Stimulated activated CD4-positive, alpha-beta T cell treated with anti-CD3 and anti-CD28 coated beads, Interleukin-12 subunit alpha, Interleukin-12 subunit beta, amount 100 ng/mL, for 48 hours (primary cell): ENCODE results near the gene G6PD.
"Not testable (repeated sequence)": the region's sequence is repeated elsewhere in the genome, so short reads cannot be mapped to it uniquely, and the experiment has no call there.

Experiments used
- DNase-seq, 3 donors: peaks; one replicate each; pipeline ENCODE4 v3.0.0-alpha.2; 2020; ENCODE audit warnings: low read depth in 2 of 3, low spot score in 1 of 3

G6PD gene

DNA sequence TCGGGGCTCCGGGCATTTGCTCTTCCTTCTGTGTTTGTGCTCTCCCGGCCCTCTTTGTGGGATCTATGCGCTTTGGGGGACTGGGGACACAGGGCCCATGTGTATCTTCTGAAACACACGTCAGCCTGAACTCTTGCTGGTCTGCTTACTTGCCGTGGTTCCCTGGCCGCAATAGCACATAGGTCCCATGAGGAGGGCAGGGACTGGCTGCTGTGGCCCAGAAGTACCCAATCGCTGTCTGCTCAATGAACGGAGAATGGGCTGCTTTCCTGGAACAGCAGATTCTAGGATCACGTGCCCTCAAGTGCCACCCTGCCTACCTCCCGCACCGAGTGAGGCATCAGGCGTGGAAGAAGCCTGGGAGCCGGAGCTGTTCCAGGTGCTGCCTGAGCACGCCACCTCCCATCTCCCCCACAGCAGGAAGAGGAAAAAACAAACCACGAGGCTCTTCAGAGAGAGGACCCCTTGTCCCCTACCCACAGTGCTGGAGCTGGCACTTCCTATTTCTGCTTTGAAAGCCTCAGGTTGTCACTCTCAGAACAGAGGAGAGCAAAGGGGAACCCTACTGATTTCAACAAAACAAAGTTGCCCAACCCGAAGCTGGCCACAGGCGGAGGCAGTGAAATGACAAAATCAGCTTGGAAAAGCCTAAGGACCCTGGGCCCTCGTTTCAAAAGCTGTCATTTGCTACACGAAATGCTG, 3.8 kb downstream of the G6PD start:
- no peak for DNase-seq

DNA sequence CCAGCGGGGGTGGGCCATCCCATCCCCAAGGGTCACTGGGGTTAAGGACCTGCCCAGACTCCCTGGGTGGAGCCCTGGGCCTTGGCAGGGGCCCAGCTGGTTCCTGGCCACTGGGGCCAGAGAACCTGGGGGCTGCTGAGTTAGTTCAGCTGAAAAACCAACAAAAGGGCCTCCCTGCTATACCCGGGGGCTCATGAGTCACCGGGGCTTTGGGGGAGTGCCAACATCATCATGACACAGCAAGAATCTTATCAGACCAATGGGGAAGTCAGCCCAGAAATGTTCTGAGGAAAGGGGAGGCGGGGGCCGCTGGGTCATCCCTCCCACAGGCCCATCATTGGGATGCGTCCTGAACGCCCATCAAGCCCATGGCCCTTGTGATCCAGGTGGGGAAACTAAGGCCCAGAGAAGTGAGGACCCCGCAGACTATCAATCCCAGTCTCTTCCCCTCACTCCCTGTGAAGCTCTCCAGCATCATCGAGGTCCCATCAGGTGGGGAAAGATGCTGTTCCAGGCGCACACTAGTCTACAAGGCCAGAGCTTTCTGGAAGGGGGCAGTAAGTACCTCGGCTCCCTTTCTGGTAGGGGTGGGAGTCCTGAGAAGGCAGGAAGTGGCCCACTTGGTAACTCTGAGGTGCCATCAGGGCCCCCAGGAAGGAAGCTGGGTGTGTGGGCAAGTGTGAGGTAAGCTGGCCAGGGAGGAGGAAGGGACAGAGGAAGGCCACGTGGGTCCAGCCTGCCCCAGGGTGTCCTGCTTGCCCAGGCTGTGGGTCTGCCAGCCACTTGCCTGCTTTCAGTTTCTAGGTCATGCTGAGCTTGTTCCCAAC, 4.5 kb downstream of the G6PD start:
- no peak for DNase-seq

DNA sequence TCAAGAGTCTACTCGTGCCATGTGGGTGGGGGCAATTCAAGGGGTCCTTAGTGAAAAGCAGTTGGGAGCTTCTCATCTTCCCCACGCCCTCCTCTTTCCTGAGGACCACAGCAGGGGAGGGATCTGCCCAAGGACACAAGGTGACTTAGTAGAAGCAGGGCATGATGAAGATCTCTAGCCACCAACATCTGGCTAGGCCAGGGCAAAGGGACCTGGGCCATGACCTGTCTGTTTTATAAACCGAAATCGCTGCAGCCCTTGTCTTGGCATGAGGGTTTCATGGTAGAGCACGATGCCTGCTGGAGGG, 5.1 kb downstream of the G6PD start:
- DNase-seq, result no peak

DNA sequence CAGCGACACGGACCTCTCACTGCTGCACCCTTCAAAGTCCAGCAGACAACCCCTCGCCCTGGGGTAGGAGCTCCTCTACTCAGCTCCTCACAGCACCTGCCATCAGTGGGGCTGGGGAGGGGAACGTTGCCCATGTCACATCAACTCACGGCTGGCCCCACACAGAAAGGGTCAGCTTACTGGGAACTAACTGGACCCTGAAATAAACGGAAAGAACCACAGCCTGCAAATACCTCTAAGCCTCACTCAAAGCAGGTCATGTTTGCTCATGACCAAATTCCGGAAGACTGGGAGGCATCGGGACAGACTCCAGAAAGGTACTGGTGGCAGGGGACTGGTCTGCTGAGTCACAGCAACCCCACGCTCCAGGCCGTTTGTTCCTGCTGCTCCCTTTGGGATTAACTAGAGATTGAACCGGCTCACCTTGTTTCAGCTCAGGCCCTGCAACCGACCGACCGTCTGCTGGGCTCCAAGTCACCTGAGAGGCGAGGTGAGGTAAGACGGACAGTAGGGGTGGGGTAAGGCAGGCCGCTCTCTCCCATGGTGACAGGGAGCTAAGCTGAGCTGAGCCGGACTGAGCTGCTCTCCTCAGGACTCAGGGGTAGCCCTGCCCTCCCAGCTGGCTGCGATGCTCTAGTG, 5.6 kb downstream of the G6PD start:
- DNase-seq, result no peak

DNA sequence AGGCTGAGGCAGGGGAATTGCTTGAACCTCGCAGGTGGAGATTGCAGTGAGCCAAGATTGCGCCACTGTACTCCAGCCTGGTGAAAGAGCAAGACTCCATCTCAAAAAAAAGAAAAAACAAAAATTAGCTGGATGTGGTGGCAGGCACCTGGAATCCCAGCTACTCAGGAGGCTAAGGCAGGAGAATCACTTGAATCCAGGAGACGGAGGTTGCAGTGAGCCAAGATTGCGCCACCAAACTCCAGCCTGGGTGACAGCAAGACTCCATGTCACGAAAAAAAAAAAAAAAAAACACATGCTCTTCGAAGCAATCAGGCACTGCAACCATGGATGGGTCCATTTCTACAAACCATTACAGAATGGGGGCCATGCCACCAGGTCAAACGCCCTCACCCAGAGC, 6.3 kb downstream of the G6PD start:
- DNase-seq, result not testable (repeated sequence)

DNA sequence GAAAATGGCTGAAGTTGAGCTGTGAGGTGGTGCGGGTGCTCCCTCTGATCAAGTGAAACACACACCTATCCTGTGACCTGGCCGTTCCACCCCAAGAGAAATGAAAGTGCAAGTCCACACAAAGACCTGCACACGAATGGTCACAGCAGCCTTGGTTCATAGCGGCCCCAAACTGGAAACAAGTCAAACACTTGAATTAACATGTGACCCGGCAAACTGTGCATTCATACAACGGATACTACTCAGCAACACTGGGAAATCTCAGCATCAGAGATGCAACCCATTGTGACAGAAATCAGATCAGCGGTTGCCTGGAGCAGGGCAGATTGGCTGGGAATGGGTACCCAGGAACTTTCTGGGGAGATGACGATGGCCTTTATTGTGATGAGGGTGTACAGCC, 7.6 kb downstream of the G6PD start:
- no peak for DNase-seq

DNA sequence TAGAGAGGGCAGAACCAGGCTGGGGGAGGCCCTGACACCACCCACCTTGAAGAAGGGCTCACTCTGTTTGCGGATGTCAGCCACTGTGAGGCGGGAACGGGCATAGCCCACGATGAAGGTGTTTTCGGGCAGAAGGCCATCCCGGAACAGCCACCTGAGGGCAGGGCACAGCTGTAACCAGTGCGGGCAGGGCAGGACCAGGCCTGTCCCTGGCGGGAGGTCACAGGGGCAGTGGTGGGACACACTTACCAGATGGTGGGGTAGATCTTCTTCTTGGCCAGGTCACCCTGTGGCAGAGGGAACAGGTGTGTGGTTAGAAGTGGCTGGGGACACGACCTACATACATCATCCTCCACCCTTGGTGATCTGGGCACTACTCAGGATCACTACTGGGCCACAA, 10.8 kb downstream of the G6PD start:
- no peak for DNase-seq

DNA sequence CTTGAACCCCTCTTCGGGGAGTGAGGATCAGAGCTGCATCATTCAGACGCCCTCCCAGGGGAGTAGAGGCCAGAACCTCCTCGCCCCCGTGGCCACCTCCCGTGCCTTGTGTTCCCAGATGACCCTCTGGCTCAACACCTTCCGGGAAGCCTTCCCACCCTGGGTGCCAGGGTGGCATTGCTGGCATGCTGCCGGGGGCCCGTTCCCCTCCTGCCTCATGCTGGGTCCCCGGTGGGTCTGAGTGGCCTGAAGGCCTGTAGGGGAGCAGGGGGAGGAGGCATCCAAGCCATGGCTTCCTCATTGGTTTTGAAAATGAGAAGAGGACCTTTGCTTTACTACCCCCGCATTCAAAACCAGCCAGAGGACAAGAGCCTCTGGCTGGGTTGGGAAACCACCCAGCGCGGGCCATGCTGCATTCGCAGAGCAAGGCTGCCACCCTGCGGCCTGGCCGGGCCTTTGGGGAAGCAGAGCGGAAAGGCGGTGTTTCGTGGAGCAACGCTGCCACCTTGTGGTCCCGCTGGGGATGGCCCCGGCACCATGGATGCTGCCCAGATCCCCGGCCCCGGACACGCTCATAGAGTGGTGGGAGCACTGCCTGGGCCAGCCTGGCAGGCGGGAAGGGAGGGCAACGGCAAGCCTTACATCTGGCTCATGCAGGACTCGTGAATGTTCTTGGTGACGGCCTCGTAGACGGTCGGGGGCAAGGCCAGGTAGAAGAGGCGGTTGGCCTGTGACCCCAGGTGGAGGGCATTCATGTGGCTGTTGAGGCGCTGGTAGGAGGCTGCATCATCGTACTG, 11.9 kb downstream of the G6PD start:
- DNase-seq, result peak; percentile 78 to 92 (median 78)

DNA sequence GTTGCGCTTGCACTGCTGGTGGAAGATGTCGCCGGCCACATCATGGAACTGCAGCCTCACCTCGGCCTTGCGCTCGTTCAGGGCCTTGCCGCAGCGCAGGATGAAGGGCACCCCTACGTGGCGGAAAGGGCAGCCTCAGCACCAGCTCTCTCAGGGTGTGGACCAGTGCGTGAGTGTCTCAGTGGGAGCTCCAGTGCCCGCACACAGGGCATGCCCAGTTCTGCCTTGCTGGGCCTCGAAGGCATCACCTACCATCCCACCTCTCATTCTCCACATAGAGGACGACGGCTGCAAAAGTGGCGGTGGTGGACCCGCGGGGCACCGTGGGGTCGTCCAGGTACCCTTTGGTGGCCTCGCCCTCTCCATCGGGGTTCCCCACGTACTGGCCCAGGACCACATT, 14.0 kb downstream of the G6PD start:
- DNase-seq, result no peak

DNA sequence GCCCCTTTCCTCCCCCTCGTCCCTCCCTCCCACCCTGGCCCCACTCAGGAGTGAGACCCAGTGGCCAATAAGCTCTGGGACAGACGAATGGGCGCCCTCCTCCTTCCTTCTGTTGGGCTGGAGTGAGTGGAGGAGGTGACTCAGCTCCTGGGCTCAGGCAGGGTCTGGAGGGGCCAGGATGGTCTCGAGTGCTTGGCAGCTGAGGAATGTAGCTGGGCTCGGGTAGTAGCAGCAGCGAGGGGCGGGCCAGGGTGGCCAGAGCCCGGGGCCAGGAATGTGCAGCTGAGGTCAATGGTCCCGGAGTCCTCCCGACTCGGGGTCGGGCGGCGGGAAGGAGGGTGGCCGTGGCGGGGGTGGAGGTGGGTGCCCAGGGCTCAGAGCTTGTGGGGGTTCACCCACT, 15.0 kb downstream of the G6PD start:
- no peak for DNase-seq

DNA sequence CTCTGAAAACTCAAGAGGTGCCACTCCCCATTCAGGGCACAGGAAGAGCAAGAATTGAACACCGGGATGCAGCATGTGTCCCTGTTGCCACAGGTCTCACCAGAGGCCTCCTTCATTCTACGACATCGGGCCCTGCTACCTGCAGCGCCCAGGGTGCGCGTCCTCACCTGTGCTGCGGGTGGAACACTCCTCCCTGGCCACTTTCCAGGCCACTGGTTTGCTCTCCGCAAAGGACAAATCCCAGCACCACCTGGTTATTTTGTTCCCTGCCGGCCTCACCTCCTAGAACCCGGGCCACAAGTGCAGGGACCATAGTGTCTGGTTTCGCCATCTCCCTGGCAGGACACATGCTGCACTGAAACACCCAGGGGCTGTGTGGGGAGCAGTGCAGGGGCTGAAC, 16.4 kb downstream of the G6PD start:
- no peak for DNase-seq

DNA sequence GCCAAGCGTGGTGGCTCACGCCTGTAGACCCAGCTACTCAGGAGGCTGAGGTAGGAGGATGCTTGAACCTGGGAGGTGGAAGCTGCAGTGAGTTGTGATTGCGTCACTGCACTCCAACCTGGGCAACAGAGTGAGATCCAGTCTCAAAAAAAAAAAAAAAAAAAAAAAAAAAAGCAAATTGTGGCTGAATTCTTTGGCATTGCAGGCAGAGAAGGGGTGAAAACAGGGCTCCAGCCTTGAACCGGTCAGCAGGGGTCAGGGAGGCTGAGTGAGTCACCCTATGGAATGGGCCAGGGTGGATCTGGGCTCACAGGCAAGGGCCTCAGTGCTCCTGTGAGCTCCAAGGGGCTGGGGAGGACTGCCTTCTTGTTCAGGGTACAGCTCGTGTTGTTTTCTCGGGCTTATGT, 17.4 kb downstream of the G6PD start:
- no peak for DNase-seq

DNA sequence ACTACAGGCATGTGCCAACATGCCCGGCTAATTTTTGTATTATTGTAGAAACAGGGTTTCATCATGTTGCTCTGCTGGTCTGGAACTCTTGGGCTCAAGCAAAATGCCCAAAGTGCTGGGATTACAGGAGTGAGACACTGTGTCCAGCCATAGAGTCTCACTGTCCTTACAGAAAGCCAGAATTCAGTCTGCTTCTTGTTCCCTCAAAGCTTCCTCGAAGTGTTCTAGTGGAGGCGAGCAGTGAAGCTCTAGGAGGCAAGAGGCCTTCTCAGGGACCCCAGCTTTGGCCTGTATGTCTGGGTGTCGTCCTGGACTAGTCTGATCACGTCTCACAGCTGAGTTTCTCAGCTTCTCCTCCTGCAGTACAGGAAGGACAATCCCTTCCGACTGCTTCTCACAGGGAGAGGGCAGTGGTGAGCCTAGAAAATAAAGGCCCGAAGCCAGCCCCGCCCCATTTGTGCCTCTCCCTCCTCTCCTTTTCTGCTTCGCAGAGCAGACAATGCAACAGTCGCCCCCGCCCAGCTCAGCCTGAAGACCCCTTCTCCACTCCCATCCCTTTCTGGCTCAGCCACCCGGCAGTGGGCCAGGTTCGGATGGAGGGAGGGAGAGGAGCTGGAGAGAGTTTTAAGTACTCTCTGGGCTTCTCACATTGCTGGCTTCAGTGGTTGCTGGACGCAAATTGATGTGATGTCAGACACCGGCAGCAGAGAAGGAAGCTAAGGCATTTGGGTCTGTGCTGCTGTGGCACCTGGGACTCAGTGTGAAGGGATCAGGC, 19.6 kb downstream of the G6PD start:
- peak in 2 of 3 donors; percentile 48 to 51 for DNase-seq

DNA sequence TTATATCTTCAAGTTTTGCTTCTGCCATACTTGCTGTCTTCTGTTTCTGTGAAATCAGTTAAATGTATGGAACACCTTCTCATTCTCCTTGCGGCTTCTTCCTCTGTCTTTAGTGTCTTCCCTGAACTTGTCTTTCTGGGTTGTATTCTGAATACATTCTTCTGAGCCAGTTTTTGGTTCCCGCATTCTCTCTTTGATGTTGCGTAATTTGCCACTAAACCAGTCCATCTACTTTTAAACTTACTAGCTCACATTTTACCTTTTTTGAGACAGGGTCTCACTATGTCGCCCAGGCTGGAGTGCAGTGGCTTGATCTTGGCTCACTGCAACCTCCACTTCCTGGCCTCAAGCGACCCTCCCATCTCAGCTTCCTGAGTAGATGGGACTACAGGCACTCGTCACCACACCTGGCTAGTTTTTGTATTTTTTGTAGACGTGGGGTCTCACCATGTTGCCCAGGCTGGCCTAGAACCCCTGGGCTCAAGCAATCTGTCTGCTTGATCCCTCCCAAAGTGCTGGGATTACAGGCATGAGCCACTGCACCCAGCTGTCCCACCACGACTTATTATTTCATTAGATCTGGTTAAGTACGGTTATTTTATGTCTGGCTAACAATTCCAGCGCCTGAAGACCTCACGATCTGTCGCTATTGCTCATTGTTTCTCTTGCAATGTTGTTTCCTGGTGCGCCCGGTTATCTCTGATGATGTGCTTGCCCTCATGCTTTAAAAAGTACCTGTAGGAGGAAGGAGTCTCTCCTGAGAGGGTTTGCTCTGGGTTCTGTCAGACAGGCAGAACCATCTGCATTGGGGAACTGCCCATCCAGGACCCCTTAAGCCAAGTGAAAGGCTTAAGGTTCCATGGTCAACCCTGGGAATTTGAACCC, 20.8 kb downstream of the G6PD start:
- no peak for DNase-seq

DNA sequence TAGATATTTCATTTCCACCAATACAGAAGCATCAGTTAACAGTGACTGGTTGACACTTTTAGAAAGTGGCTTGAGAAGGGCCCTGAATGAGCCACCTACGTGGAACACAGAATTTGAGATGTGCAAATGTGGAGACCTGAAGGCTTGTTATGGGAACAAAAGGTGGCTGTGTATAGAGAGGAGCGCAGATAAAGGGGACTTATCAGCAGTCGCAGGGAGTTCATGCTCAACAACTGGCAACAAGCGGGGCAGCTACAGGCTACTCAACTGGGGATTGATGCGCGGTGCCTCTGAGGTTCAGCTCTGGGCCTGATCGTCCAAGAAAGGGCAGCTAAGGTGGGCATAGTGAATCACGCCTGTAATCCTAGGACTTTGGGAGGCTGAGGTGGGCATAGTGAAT, 27.3 kb downstream of the G6PD start:
- no peak for DNase-seq

DNA sequence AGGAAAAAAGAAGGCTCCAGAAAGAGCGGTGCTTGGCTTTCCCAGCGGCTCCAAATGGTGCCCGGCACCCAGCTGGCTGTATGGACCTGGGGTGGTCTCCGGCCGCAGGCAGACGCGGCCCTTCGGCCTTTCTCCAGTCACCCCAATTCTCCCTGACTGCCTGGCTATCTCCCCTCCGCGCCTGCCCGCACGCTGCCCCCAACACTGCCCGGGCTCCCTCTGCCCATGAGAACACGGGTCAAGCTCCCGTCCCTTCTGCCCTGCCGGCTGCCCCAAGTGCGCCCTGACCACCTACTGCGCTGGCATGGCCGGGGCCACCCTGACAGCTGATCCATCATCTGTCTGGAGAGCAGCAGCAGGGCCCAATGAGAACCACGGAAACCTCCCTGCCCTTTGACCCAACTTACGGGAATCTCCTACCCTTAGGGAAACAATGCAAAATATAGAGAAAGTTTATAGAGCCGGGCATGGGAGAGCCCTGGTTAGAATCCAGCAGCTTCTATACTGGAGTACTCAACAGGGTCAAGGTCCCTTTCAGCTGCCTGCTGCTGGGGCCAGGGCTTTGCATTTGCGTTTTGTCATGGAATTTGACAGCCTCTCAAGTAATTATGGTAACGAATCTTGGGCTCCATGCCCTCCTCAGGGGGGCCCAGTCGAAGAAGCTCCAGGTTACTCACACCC, 29.4 kb downstream of the G6PD start:
- DNase-seq, result no peak

DNA sequence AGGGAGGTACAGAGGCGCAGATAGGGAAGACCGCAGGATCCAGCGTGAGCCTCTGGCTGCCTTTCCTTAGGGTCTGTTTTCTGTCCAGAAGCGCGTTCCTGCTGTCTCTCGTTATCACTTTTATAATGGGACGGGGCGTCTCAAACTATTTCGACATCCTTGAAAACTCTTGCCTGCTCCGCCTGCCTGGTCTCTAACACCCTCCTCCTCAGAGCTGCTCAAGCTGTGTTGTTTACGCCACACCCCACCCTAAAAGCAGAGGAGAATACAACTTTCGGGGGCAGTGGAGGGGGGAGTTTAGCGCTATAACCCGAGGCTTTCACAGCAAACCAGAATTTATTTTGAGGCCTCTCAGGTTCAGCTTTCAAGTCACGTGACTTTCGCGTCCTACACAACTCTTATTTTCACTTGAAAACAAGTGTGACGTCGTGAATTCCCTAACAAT, 30.0 kb downstream of the G6PD start:
- no peak for DNase-seq

DNA sequence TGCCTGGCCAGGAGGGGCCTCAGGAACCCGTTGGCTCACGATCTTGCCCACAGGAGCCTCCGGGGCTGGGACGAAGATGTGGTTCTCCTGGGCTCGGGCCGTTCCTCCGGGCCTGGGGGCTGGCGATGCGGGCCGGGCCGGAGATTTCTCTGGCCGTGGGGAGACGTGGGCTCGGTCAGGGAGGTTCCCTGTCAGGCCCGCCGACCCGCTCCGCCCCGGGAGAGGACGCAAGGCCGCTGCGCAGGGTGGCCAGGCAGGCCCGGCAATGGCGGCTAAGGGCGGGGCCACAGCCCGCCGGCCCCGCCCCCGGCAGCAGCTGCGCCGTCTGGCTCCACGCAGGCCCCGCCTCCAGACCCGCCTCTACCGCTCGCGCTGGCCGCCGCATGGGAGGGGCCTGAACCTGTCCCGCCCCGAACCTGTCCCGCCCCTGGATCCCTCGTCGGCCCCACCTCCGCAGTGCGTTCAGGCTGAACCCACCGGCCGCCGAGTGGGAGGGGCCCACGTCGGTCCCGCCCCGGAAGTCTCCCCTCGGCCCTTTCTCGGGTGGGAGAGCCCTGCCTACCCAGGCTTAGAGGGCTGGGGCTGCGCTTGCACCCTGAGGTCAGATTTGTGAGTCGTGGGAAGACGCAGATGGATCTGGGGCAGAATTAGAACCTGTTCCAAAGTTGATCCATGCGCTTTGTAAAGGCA, 30.5 kb downstream of the G6PD start, which contains the start of gene FAM3A:
Gene FAM3A, minus strand, starts transcription at position 267 of the 690 bp plus-strand sequence. CDS start 460 bp downstream, outside the sequence.
- peak; percentile 83 to 90 (median 88) for DNase-seq
